GM23338 (cell line): ENCODE data around the gene CCDC179.

Experiments
- CTCF ChIP-seq, 2 experiments: fragments of 200-600 bp in 1 of 2; sonication (generic) in 1 of 2; conservative IDR thresholded peaks; 2 replicates each; pipeline versions ENCODE4 v1.5.1 to v1.6.1; 2016 to 2017; ENCODE audit warnings: antibody characterized with exemption in 2 of 2, low read depth in 2 of 2, mild to moderate bottlenecking in 2 of 2, moderate library complexity in 1 of 2
- EZH2 ChIP-seq: fragments of 200-600 bp; sonication (generic); IDR thresholded peaks from one replicate; pipeline ENCODE4 v1.8.0; 2017; ENCODE audit warnings: antibody characterized with exemption, mild to moderate bottlenecking, low read depth; ENCODE audit not compliant: unreplicated experiment
- EZH2phosphoT487 ChIP-seq: fragments of 200-600 bp; sonication (generic); IDR thresholded peaks from one replicate; pipeline ENCODE4 v1.8.1; 2018; ENCODE audit warnings: antibody characterized with exemption; ENCODE audit not compliant: unreplicated experiment

GRCh38 chr11:22802861-22803260, 57.4 kb downstream of the CCDC179 start:
- no peak for TF ChIP-seq CTCF (conservative IDR thresholded peaks at IDR 0.05; ENCODE audit: low read depth in 2 of 2)
- no peak for TF ChIP-seq EZH2phosphoT487
- TF ChIP-seq EZH2 = no peak
